Measurements from ENCODE around the gene CHMP1A.

GRCh38 chr16:89645122-89645521 lies 12.4 kb downstream of the CHMP1A start:
- TF ChIP-seq CTCF (IDR thresholded peaks at IDR 0.05) = no peak
- TF ChIP-seq POLR2AphosphoS5 (IDR thresholded peaks at IDR 0.05) = no peak

All from prostate gland (tissue), 2 donors.